Activated naive CD8-positive, alpha-beta T cell treated with anti-CD3 and anti-CD28 coated beads for 36 hours (primary cell): ENCODE measurements around the gene TP53BP1. TPM values are rescaled to one million over a fixed set of nuclear protein-coding genes. Genes with fewer than 3 reads are reported as not detected.
A peak's percentile ranks its signal among the peaks of the same experiment; 100 is the strongest.

Experiments used
- DNase-seq: peaks from one replicate; pipeline ENCODE4 v3.0.0; 2021
- H3K27ac Mint-ChIP-seq: one replicate; pipeline ENCODE4 v1.8.0; 2022; ENCODE audit warnings: mild to moderate bottlenecking, moderate library complexity, mixed read lengths
- H3K27me3 Mint-ChIP-seq: one replicate; pipeline ENCODE4 v1.8.0; 2022; ENCODE audit warnings: mild to moderate bottlenecking, mixed read lengths
- H3K36me3 Mint-ChIP-seq: one replicate; pipeline ENCODE4 v1.8.0; 2021; ENCODE audit warnings: mild to moderate bottlenecking, mixed read lengths
- H3K4me1 Mint-ChIP-seq: one replicate; pipeline ENCODE4 v1.8.0; 2021; ENCODE audit warnings: mixed read lengths
- H3K4me3 Mint-ChIP-seq: one replicate; pipeline ENCODE4 v1.8.0; 2022; ENCODE audit warnings: mild to moderate bottlenecking, moderate library complexity, mixed read lengths
- H3K9me3 Mint-ChIP-seq: one replicate; pipeline ENCODE4 v1.8.0; 2022; ENCODE audit warnings: mixed read lengths
- total RNA-seq, 2 experiments: library from RNA; stranded (reverse); gene quantifications; one replicate each; pipeline ENCODE4 v1.2.3, GENCODE V29; 2021

The TP53BP1 gene
- total RNA-seq, 2 experiments from 2014 or later: 24.1 to 24.3 TPM

DNA sequence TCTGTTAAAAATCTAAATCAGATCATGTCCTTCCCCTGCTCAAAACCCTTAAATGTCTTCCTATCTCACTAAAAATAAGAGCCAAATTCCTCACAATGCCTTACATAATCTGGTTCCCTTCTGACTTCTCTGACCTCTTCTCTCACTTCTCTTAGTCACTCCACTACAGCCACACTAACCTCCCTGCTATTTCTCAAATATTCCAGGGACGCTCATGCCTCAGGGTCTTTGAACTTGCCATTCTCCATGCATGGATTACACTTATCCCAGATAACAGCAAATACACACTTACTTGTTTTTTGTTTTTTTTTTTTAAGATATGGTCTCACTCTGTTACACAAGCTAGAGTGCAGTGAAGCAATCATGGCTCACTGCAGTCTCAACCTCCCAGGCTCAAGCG lies 8.5 kb downstream of the TP53BP1 start:
- peaks cover 6% of the 10 kb centered on the region for H3K36me3 Mint-ChIP-seq
- no peak overlapping the region for H3K4me3 Mint-ChIP-seq

DNA sequence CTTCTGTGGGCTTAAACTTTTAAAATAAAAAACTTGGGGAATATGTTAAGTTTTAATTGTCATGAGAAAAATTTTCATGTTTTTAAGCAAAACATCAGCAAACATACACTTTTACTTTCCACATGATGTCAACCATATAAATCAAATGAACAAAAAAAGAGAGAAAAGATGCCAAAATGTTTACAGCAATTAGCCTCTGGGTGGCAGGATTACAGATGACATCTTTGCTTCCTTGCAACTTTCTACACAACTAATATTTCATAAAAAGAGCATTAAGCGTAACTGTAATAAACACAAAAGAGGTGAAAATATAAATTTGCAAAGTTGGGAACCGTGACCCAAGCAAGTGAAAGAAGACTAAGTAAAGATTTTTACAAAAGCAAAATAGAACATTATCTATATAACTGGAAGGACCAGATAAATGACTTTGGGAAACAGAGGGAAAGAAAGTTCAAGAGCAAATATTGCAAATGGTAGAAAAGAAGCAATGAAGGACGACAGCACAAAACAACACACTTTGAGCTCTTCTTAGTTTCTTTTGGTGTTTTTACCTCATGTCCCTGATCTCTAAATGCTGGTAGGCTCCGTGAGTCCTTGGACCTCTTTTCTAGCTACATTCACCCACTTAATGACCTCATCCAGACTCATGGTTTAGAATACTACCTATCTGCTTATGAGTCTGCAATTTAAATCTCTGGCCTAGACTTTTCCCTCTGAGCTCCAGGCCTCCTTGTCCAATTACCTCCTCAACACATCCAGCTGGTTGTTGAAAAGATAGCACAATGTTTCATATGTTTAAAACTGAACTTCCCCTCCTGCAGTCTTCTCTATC lies 9.4 kb downstream of the TP53BP1 start:
- Mint-ChIP-seq H3K27ac (no peak overlapping the region), H3K4me1 (peaks cover 6% of the 10 kb centered on the region), H3K4me3 (no peak overlapping the region), H3K36me3 (peaks cover 11% of the 10 kb centered on the region), H3K9me3 (no peaks in the 10 kb centered on the region), H3K27me3 (no peaks in the 10 kb centered on the region)
- no peak for DNase-seq

More for the DNA sequence above, 8.5 kb downstream of the TP53BP1 start:
- Mint-ChIP-seq H3K27ac (no peak overlapping the region), H3K4me1 (peaks cover 13% of the 10 kb centered on the region), H3K9me3 (no peaks in the 10 kb centered on the region), H3K27me3 (no peaks in the 10 kb centered on the region)
- DNase-seq: no peak

DNA sequence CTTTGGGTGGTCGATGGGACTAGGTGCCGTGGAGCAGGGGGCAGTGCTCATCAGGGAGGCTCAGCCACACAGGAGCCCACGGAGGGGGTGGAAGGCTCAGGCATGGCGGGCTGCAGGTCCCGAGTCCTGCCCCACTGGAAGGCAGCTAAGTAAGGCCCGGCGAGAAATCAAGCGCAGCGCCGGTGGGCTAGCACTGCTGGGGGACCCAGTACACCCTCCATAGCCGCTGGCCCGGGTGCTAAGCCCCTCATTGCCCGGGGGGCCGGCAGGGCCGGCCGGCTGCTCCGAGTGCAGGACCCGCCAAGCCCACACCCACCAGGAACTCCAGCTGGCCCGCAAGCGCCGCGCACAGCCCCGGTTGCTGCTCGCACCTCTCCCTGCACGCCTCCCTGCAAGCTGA lies 19.1 kb downstream of the TP53BP1 start:
- H3K9me3 Mint-ChIP-seq: no peaks in the 10 kb centered on the region
- no peak for DNase-seq
- no peak overlapping the region for H3K4me3 Mint-ChIP-seq
- peaks cover 25% of the 10 kb centered on the region for H3K36me3 Mint-ChIP-seq
- H3K27ac Mint-ChIP-seq: no peak overlapping the region
- no peaks in the 10 kb centered on the region for H3K27me3 Mint-ChIP-seq
- H3K4me1 Mint-ChIP-seq: no peaks in the 10 kb centered on the region

DNA sequence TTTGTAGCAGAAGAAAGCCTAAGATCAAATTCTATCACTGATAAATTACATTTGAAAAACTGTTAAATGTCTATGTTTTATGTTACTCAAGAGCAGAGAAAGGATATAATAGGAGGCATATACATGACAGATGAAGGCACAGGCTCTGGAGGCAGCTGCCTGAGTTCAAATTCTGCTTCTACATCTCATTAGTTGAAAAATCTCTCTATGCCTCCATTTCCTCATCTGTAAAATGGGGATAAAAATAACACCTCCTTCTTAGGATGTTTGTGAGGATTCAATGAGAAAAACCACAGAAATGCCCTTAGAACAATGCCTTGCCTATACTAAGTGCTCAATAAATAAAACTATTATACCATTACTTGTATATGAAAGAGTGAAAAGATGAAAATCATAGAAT lies 21.0 kb downstream of the TP53BP1 start:
- no peak for DNase-seq
- Mint-ChIP-seq H3K36me3 (peaks cover 13% of the 10 kb centered on the region), H3K4me3 (no peak overlapping the region), H3K9me3 (no peaks in the 10 kb centered on the region), H3K27me3 (no peaks in the 10 kb centered on the region), H3K4me1 (no peaks in the 10 kb centered on the region), H3K27ac (no peak overlapping the region)

DNA sequence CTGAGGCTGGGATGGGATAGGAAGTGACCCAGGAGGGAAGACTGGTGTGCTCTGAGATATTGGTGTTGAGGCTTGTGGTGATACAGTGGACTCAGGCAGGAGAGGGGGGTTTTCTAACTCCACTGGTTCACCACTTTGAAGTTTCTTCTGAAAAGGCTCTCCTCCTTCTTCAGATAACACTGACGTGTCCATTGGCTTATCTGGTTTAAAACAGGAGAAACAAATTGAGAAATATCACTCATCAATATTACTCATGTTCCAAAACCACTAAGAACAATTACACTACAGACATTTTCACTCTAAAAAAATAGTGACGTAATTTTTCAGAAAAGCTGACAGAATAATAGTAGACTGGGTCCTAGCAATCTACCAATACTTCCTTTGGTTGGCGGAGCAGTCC lies 23.1 kb downstream of the TP53BP1 start:
- no peak overlapping the region for H3K4me3 Mint-ChIP-seq
- H3K27me3 Mint-ChIP-seq: no peaks in the 10 kb centered on the region
- H3K36me3 Mint-ChIP-seq: peaks cover 8% of the 10 kb centered on the region
- H3K9me3 Mint-ChIP-seq: no peaks in the 10 kb centered on the region
- H3K27ac Mint-ChIP-seq: no peak overlapping the region
- DNase-seq: no peak
- no peaks in the 10 kb centered on the region for H3K4me1 Mint-ChIP-seq

DNA sequence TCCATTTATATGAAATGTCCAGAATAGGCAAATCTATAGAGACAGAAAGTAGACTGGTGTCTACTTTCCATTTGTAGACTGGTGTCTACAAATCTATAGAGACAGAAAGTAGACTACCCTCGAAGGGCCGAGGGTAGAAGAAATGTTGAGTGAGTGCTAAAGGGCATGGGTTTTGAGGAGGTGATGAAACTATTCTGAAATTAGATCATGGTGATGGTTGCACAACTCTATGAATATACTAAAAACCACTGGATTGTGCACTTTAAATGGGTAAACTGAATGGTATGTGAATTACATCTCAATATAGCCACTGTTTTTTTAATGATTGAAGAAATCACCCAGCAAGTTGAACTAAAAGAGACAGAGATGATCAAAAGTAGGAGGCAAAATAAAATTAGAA lies 27.9 kb downstream of the TP53BP1 start:
- H3K9me3 Mint-ChIP-seq: no peaks in the 10 kb centered on the region
- H3K4me3 Mint-ChIP-seq: no peak overlapping the region
- H3K4me1 Mint-ChIP-seq: no peaks in the 10 kb centered on the region
- H3K36me3 Mint-ChIP-seq: peaks cover 13% of the 10 kb centered on the region
- H3K27ac Mint-ChIP-seq: no peak overlapping the region
- DNase-seq: no peak
- H3K27me3 Mint-ChIP-seq: no peaks in the 10 kb centered on the region

DNA sequence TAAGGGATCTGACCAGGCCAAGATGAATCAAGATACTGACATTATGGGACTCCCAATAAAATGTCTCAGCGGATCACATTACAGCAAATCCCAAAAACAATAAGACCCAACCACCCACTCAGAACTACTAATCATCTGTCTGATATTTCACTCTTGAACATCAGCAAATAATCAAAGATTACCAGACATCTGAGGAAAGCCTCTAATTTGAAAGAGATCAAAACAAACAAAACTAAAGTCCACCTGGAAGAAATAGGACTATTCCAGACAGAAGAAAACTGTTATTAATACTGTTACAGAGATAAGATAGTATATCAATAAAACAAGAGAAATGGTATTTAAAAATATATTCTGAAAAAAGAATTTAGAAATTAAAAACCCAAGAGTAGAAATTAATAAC lies 29.0 kb downstream of the TP53BP1 start:
- Mint-ChIP-seq H3K27me3 (no peaks in the 10 kb centered on the region), H3K9me3 (no peaks in the 10 kb centered on the region), H3K36me3 (peaks cover 13% of the 10 kb centered on the region), H3K4me1 (no peaks in the 10 kb centered on the region), H3K4me3 (no peak overlapping the region), H3K27ac (no peak overlapping the region)
- no peak for DNase-seq

DNA sequence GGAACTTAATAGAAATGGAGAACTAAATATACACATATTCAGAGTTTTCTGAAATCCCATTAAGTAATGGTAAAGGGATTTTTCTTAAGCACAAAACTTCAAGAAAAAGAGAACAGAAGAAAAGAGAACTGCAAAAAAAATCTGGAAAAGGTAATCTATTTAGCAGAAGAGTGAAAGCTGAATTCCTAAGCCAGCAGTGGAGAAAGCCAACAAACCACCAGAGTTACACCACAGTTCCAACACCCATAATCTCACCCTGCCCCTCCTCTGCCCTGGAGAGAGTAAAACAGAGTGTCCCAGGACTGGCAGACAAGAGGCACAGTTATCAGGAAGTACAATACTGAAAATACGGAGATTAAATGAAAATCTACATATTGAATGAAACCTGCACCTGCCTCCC lies 29.4 kb downstream of the TP53BP1 start:
- DNase-seq: no peak
- Mint-ChIP-seq H3K4me1 (no peaks in the 10 kb centered on the region), H3K36me3 (peaks cover 13% of the 10 kb centered on the region), H3K27ac (no peak overlapping the region), H3K9me3 (no peaks in the 10 kb centered on the region), H3K4me3 (no peak overlapping the region), H3K27me3 (no peaks in the 10 kb centered on the region)

DNA sequence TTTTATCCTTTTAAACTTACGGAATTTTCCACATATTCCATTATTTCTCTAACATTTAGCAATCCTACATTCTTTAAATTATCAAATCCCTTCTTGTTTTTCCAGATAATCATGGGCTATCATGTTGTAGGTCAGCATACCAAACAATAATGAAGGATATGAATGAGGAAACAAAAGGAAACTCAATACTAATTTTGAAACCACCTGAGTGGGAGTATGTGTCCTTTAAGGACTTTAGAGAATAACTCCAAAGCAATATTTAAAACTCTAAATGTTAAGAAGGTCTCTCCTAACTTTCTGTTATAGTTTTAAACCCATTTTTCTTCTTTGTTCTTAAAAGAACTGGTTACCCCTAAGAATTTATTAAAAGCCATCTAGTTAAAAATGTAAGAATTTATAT lies 43.0 kb downstream of the TP53BP1 start:
- Mint-ChIP-seq H3K4me3 (no peak overlapping the region), H3K27me3 (no peaks in the 10 kb centered on the region), H3K4me1 (peaks cover 13% of the 10 kb centered on the region), H3K9me3 (no peaks in the 10 kb centered on the region), H3K27ac (no peak overlapping the region), H3K36me3 (peaks cover 8% of the 10 kb centered on the region)
- no peak for DNase-seq

DNA sequence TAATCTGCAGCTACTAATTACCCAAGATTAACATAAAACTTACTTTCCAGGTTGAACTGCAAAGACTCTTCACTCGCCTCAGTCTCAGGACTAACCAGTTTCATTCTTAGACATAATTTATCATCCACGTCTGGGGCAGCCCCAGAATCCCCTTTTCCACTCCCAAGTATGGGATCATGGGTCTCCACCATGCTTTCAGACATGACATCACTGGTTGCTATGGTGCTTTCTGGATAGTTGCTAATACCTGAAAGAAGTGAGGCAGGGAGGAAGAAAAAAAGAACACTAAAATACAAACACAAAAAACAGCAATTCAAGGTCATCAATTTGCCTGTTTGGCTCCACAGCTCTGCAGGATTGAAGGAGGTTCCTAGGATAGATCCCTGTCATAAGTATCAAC lies 46.6 kb downstream of the TP53BP1 start:
- Mint-ChIP-seq H3K4me3 (no peak overlapping the region), H3K27ac (no peak overlapping the region), H3K36me3 (peaks cover 5% of the 10 kb centered on the region), H3K9me3 (no peaks in the 10 kb centered on the region), H3K27me3 (no peaks in the 10 kb centered on the region), H3K4me1 (peaks cover 16% of the 10 kb centered on the region)
- no peak for DNase-seq

DNA sequence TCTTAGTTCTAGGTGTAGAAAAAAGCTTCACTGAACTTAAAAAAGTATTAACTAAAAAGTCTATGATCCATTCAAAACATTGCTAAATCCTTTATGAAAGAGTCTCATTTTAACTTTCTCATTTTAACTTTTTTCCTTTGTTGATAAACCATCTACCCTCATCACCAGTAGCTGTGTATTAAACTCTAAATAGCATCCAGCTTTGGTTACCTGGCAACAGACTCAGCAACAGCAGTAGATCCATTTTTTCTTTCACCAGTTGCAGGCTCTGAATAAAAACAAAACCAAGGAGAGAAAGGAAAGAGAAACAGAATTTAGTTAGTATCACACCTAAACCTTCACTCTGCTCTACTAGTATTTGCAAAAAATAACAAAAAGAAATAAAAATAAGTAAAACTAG lies 51.6 kb downstream of the TP53BP1 start:
- no peaks in the 10 kb centered on the region for H3K27me3 Mint-ChIP-seq
- DNase-seq: no peak
- H3K4me3 Mint-ChIP-seq: no peak overlapping the region
- H3K36me3 Mint-ChIP-seq: peaks cover 5% of the 10 kb centered on the region
- H3K9me3 Mint-ChIP-seq: no peaks in the 10 kb centered on the region
- peaks cover 9% of the 10 kb centered on the region for H3K4me1 Mint-ChIP-seq
- peak overlapping the region; percentile 91 for H3K27ac Mint-ChIP-seq

DNA sequence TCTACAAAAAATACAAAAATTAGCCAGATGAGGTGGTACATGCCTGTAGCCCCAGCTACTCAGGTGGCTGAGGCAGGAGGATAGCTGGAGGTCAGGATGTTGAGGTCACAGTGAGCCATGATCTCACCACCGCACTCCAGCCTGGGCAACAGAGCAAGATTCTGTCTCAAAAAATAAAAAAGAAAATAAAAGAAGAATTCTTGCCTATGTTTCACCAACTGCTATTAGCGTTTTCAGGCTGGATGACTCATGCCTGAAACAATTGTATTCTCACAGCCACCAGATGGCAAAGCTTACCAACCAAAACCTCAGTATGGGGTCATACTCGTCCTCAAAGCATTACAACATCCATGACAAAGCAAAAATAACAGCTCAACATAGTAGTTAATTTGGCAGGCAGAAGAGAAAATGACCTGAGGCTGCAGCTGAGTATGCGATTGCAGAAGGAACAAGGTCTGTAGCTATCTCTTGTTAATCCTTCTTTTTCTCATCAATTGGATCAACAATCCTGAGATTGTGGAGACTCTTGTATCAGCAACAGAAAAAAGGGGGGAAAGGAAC lies 52.2 kb downstream of the TP53BP1 start:
- no peaks in the 10 kb centered on the region for H3K9me3 Mint-ChIP-seq
- peak overlapping the region; percentile 35 for H3K4me3 Mint-ChIP-seq
- peak overlapping the region; percentile 91 for H3K27ac Mint-ChIP-seq
- peak; percentile 34 for DNase-seq
- no peaks in the 10 kb centered on the region for H3K27me3 Mint-ChIP-seq
- peaks cover 5% of the 10 kb centered on the region for H3K36me3 Mint-ChIP-seq
- peaks cover 9% of the 10 kb centered on the region for H3K4me1 Mint-ChIP-seq

DNA sequence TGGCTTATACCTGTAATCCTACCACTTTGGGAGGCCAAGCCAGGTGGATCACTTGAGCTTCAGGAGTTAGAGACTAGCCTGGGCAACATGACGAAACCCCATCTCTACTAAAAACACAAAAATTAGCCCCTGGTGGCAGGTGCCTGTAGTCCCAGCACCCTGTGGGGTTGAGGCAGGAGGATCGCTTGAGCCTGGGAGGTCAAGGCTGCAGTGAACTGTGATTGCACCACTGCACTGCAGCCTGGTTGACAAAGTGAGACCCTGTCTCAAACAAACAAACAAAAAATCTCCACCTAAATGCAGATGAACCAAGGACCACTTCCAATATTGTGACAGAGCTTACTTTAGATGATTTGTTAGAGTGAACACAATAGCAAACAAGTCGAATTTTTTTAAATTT lies 53.7 kb downstream of the TP53BP1 start:
- H3K36me3 Mint-ChIP-seq: peaks cover 5% of the 10 kb centered on the region
- H3K4me3 Mint-ChIP-seq: no peak overlapping the region

DNA sequence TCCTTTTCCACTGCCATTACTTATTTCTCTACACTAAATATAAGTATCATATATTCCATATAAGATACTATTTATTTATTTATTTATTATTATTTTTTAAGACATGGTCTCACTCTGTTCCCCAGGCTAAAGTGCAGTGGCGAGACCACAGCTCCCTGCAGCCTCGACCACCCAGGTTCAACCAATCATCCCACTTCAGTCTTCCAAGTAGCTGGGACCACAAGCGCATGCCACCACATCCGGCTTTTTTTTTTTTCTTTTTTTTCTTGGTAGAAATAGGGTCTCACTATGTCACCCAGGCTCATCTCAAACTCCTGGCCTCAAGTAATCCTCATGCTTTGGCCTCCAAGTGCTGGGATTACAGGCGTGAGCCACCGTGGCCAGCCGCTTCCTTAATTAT lies 56.6 kb downstream of the TP53BP1 start:
- Mint-ChIP-seq H3K27me3 (no peaks in the 10 kb centered on the region), H3K27ac (no peak overlapping the region), H3K9me3 (no peaks in the 10 kb centered on the region), H3K4me3 (no peak overlapping the region), H3K4me1 (peaks cover 7% of the 10 kb centered on the region), H3K36me3 (peaks cover 7% of the 10 kb centered on the region)
- DNase-seq: no peak

More for the DNA sequence above, 53.7 kb downstream of the TP53BP1 start:
- DNase-seq: no peak
- Mint-ChIP-seq H3K4me1 (peaks cover 9% of the 10 kb centered on the region), H3K27me3 (no peaks in the 10 kb centered on the region), H3K9me3 (no peaks in the 10 kb centered on the region), H3K27ac (no peak overlapping the region)

DNA sequence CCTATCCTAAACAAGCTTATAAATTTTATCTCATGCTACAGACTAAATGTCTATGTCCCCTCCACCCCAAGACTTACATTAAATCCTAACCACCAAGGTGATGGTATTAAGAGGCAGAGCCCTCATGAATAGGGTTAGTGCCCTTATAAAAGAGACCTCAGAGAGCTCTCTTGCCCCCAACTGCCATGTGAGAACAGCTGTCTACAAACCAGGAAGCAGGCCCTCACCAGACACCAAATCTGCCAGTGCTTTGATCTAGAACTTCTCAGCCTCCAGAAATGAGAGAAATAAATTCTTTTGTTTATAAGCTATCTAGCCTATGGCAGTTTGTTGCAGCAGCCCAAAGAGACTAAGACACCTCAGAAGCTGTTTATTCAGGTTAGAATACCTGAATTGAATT lies 58.5 kb downstream of the TP53BP1 start:
- Mint-ChIP-seq H3K4me3 (no peak overlapping the region), H3K36me3 (peaks cover 4% of the 10 kb centered on the region), H3K9me3 (no peaks in the 10 kb centered on the region), H3K27ac (no peak overlapping the region), H3K27me3 (no peaks in the 10 kb centered on the region), H3K4me1 (no peaks in the 10 kb centered on the region)
- DNase-seq: no peak
